ENCODE measurements around the gene TRABD.

Gene TRABD

GRCh38 chr22:50220603-50221409 lies 35.1 kb downstream of the TRABD start:
- DNase-seq: no peak

GRCh38 chr22:50221410-50222300 lies 35.9 kb downstream of the TRABD start:
- no peak for DNase-seq

- no peak for DNase-seq
These were observed 36.8 kb downstream of the TRABD start for GRCh38 chr22:50222508-50222907.

- DNase-seq: no peak
These were observed 38.4 kb downstream of the TRABD start for GRCh38 chr22:50224071-50224470.

- DNase-seq: no peak
These were observed 39.7 kb downstream of the TRABD start for GRCh38 chr22:50225200-50225969.

- no peak for DNase-seq
These were observed 40.6 kb downstream of the TRABD start for GRCh38 chr22:50226063-50226874.

GRCh38 chr22:50226875-50227165 lies 41.1 kb downstream of the TRABD start:
- DNase-seq: no peak

GRCh38 chr22:50227579-50228215 lies 42.0 kb downstream of the TRABD start:
- no peak for DNase-seq

GRCh38 chr22:50228366-50228765 lies 42.7 kb downstream of the TRABD start:
- no peak for DNase-seq

- DNase-seq: no peak
These were observed 43.7 kb downstream of the TRABD start for GRCh38 chr22:50229370-50229769.

GRCh38 chr22:50232481-50233151 lies 46.9 kb downstream of the TRABD start:
- no peak for DNase-seq

- no peak for DNase-seq
These were observed 47.5 kb downstream of the TRABD start for GRCh38 chr22:50233223-50233622.

GRCh38 chr22:50236731-50237409 lies 51.2 kb downstream of the TRABD start:
- DNase-seq: no peak

- DNase-seq: no peak
These were observed 53.0 kb downstream of the TRABD start for GRCh38 chr22:50238755-50239154.

- DNase-seq: no peak
These were observed 56.8 kb downstream of the TRABD start for GRCh38 chr22:50242406-50242949.

- no peak for DNase-seq
These were observed 58.1 kb downstream of the TRABD start for GRCh38 chr22:50243685-50244419.

GRCh38 chr22:50244420-50245213 lies 58.9 kb downstream of the TRABD start, which contains the start of gene TUBGCP6:
TSS of gene TUBGCP6 (minus strand) at chr22:50245023. CDS start at chr22:50244459, 564 bp downstream.
- DNase-seq: peak; percentile 64

- DNase-seq: no peak
These were observed 59.7 kb downstream of the TRABD start for GRCh38 chr22:50245214-50246072.

Data from DMS 273 treated with DMSO at 0.1 percent for 48 hours (cell line).